COLO668 (cell line): ENCODE measurements around the gene BAIAP2.

ENCODE experiments used
- DNase-seq: peaks from one replicate; lab custom pipeline; 2025; ENCODE audit not compliant: unreplicated experiment; lab: John Stamatoyannopoulos, UW

The BAIAP2 gene

DNA sequence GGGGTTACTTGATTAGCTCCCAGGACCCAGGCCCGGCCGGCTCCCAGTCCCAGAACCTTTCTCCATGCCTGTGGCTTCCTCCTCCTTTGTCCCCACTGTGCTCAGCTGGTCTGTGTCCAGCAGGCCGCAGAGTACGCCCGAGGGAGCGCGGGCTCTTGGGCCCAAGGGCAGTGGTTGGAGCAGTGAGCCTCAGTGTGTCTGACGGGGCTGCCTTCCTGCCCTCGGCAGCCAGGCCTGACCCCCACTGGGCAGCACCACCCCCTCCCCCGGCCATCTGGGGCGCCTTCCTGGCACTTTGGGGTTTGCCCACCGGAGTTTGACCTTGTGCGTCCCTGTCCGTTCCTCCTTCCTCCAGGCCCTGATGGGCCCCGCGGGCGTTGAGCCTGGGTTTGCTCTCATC, 67.9 kb downstream of the BAIAP2 start:
- DNase-seq = no peak

DNA sequence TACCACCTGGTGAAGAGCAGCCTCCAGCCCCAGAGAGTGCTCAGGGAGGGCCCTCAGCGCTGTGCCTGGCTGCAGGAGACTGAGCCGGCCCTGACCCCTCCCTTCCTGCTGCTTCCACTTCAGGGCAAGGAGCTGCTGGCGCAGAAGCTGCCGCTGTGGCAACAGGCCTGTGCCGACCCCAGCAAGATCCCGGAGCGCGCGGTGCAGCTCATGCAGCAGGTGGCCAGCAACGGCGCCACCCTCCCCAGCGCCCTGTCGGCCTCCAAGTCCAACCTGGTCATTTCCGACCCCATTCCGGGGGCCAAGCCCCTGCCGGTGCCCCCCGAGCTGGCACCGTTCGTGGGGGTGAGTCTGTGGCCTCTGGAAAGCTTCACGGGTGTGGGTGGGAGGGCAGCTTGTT, 68.4 kb downstream of the BAIAP2 start:
- no peak for DNase-seq

DNA sequence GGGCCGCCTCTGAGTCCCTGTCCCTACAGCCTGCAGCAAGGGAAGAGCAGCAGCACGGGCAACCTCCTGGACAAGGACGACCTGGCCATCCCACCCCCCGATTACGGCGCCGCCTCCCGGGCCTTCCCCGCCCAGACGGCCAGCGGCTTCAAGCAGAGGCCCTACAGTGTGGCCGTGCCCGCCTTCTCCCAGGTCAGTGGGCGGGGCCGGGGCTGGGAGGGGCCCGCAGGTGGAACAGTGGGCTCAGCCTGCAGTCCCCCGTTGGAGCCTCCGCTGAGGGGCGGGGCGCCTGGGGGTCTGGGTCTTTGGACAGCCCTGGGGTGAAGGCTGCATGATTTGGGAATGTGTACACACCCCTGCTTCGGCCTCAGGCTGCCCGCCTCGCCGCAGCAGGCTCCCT, 71.8 kb downstream of the BAIAP2 start:
- DNase-seq = no peak

DNA sequence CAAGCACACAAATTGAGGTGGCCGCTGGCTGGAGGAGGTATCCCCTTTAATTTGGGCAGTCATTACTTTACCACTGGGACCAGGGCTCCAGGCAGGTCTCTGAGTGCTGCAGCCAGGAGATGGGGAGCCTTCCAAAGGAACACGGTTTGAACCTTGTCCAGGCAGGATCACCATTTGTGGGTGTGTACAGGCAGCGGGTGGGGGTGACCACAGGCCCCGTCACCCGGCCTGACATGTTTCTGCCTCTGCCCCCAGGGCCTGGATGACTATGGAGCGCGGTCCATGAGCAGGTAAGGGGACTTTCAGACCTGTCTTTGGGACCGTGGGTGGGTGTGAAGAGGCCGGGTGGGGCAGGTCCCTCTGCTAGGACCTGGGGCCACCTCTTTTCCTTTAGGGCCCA, 73.3 kb downstream of the BAIAP2 start:
- DNase-seq = no peak

DNA sequence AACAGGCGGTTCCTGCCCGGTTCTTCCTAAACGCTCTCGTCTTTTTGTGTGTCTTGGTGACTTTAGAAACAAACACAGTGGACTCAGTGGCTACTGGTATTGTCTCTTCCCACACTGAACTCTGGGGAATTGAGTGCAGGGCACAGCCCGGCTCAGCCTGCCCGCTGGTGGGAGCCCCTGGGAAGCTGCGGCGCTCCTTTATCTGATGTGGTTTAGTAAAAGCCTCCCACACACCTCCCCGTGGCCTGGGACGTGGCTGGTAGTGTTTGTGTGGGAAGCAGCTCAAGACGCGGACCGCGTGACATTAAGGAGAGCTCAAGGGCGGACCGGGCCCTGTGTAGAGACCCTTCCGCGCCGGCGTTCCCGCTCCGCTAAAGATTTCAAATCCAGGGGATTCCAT, 75.0 kb downstream of the BAIAP2 start:
- DNase-seq = no peak

DNA sequence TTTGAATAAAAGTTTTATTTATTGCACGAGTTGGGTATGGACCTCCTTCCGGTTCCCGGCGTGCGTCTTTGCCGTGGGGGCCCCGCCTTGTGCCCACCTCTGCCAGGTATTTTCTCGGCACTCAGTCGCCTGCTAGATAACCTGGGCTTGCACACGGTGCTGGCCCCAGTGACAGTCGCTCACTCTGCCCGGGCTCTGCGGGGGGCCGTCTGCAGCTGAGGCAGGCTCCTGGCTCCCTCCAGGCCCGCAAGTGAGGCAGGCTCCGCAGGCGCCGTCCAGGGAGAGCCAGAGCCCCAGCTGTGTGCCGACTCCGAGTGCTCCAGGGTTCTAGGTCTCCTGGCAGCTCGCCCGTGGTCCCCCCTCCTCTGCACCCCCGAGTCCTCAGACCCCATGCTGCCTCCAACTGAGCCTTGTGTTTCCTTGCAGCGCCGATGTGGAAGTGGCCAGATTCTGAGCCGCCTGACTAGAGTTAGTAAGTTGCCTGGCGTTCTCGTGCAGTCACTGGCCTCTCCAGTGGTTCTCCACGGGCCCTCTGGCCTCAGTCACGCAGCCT, 75.6 kb downstream of the BAIAP2 start:
- DNase-seq = no peak

DNA sequence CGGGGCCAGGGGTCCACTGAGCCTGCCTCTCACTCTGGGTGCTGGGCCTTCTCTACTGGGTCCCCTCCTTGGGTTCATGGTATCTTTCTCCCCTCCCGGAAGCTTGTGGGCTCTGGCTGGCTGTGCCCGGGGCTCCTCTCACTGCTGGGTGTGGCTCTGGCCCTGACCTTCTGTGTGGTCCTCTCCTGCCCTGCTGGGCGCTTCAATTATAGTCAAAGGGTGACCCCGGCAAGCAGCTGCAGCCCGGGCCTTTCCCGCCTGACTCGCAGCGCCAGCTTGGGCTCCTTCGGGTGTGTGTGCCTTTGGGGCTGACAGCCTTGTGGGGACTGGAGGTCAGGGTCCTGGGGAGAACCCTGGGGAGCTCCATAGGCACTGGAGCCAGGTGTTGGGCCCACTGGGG, 76.1 kb downstream of the BAIAP2 start:
- DNase-seq = no peak

DNA sequence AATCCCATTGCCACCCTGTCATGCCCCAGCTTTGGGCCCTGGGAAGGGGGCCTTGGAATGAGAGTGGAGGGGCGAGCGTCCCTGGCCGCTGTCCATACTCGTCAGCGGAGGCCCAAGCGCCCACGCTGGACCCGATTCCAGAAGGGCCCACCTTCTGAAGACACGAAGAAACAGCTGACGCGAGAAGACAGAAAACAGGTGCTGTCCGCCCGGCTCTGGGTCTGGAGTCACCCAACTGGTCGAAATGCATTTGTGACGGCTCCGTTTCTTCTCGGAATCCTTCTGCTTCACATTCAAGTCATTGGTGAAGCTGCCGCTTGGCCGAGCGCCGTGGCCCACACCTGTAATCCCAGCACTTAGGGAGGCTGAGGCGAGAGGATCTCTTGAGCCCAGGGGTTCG, 77.5 kb downstream of the BAIAP2 start:
- no peak for DNase-seq

DNA sequence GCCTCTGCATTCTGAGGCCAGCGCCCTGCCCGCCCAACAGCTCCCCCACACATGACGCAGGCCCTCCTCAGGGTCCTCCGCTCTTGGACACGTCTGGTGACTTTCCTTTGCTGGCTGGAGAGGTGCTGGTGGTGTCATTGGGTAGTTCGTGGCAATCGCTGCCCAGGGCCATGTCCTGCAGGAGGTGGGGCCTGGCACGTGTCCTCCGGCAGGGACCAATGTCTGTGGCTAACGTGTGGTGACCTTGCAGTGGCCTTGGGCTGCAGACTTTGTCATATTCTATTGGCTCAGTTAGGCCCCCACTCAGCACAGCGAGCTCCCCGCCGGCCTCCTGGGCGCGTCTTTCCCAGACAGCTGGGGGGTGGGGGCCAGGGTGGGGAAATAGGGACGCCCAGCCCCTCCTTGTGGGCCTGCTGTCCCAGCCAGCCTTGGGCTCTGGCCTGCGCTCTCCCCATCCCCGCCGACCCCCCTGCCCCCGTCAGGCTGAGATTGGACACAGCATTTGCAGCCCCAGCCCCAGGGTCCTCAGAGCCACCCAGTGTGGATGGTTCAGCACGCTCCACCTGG, 78.3 kb downstream of the BAIAP2 start:
- no peak for DNase-seq

DNA sequence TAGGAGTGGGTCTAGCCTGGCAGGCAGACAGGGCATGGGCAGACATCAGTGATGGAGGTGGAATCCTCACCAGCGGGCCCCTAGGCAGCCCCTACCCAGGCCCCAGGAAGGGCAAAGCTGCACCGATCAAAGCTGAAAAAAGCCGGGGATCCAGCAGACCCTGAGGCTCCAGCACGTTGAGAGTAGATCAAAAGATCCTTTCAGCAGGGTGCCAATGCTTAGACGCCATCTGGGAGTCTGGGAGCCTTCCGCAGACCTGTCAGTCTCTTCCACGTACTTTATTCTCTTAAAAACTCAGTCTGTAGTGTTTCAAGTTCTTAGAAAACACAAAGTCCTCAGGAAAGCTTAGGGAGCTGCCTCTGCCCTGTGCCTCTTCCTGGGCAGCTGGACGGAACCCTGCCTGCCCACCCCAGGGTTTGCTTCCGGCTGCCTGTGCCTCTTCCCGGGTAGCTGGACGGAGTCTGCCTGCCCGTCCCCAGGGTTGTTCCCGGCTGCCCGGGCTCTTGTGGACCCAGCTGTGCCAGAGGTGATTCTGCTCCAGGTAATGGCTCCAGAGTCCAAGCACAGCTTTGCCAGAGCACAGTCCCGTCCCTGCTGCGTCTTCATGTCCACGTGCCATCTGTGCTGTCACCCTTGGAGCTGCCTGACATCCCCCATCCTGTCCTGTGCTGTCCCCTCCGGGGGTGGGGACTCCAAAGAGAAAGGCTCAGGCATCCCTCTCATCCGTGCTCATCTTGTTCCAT, 79.6 kb downstream of the BAIAP2 start:
- DNase-seq = no peak

DNA sequence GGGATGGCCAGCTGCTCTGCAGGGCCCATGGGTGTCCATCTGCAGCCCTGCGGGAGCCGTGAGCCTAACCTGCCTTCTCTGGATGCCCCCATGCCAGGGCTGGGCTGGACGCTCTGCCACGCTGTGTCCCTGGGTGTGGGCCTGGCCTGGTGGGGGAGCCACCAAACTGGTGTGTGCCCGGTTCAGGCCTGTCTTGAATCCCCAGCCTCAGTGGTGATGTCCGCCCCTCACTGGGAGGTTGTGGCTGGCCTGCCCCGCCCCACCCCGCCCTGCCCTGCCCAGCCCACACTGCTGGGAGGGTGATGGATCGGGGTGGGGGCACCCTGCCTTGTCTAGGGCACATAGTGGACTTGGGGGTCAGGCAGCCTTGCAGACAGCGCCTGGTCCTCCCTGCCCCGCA, 80.3 kb downstream of the BAIAP2 start:
- no peak for DNase-seq

DNA sequence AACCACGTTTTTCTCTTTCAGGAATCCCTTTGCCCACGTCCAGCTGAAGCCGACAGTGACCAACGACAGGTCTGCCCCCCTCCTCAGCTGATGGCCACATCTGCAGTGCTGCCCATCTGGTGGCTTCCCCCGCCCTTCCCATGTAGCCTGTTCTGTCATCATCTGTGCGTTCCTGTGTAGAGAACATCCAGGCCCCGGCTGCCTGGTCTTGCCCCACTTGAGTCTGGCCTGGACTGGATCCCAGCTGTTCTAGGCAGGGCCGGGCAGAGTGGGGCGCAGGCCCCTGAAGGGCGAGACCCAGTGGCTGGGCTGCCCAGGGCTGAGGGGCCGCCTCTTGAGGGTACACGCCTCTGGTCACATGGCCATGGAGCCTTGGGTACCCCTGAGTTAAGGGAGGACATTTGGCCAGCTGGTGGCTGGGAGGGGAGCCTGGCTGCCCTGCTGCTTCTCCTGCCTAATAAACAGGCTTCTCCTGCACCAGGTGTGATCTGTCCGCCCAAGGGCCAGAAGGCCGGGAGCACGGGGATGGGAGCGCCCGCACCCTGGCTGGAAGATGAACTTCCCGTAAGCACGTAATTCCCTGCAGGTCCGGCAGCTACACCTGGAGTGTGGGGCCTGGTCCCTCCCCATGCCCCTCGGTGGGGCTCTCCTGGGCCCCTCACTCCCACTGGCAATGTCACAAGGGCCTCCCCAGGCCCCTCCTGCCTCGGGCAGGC, 81.0 kb downstream of the BAIAP2 start:
- peak; percentile 30 for DNase-seq

DNA sequence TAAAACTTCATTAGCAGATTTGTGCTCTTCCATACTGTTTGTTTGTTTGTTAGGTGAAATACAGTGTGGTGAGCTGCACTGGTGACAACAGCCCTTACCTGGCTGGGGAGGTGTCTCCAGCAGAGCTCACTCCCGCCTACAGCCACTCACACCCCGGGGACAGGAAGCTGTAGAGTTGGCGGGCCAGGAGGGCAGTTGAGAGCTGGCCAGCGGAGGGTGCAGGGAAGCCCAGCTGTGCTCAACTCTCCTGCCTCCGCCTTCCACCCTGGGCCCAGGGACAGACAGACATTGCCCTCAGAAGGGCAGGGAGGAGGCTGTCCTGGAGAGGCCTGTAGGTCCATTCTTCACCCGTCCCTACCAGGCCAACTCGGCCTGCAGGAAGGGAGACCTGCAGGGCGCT, 81.8 kb downstream of the BAIAP2 start:
- DNase-seq = peak; percentile 10

DNA sequence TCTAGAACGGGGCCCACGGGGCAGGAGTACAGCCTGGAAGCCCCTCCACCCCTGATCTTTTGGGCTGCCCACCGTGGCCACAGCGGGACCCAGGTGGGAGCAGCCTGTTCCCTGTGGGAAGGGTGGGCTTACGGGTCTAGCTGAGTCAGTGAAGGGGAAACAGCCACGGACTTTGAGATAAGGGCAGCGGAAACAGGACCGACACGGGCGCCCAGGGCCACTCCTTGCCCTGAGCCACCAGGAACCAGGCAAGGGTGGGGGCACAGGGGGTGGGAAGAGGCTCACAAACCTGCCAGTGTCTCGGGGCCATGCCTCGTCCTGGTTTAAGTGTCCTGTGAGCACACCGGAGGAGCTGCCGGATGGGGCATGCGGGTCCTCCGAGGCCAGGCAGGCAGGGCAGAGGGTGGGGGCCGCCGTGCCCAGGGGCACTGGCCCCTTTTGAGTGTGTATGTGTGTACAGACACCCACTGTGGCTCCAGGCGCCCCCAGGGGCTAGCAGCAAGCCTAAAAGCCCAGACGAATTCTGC, 82.8 kb downstream of the BAIAP2 start:
- DNase-seq = no peak

DNA sequence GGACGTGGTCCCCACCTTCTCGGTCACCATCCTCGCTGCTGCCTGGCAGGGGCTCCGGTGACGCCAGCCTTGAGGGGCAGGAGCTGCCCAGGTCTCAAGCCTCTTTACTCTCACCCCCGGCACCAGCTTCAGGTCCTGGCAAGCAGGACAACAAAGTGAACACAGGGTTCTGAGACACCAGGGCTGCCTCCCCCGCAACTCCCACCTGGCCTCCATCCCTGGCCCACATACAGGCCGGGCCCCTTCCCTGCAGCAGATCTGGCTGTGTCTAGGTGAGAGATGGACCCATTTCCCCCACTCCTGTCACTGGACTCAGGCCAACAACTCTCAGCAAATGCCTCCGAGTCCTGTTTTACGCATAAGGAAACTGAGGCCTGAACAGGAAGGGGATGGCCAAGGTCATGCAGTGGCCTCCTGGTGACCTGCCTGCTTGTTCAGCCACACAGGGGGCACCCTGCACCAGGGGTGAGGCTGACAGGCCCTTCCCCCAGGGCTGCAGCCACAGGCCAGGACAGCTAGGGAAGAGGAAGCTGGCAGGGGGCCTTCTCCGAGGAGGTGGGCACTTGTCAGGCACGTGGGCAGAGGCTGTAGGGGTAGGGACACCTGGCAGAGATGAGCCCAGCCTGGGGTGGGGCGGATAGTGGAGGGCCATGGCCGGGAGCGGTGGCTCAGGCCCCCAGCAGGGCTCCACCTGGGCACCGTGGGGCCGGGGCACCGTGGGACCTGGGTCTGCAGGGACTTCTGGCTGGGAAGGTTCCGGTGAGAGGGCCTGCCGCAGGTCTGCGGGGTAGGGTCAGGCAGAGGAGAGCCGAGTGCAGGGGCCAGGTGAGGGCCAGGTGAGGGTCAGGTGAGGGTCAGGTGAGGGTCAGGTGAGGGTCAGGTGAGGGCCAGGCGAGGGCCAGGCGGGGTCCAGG, 83.6 kb downstream of the BAIAP2 start:
- DNase-seq = no peak

DNA sequence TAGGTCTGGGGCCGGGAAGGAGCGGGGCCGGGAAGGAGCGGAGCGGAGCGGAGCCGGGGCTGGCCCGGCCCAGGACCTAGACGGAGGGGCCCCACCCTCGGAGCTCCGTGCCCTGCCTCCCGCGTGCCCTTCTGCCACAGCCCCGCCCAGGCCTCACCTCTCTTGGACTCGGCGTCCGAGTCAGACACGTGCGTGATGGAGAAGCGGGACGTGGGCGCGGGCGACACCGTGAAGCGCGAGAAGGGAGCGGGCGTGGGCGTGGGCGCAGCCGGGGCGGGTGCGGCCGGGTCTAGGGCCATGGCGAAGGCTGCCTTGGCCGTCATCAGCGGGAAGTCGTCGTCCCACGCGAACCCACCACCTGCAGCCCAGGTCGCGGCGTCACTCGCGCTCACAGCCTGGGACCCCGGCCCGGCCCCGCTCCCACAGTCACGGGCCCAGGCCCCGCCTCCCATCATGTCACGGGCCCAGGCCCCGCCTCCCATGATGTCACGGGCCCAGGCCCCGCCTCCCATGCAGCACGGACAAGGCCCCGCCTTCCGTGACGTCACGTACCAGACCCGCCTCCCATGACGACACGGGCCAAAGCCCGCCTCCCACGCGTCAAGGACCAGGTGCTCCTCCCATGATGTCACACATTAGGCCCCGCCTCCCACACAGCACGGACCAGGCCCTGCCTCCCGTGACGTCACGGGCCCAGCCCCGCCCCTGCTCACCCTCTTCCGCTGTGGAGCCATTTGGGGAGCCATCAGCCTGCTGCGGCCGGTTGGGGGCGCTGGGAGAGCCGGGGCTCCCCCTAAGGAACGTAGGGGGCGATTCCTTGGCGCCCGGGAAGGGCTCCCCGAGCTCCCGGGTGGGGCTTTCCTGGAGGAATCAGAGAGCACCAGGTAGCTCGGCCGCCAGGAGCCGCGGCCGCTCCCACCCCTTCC, 84.5 kb downstream of the BAIAP2 start:
- DNase-seq = peak; percentile 53

DNA sequence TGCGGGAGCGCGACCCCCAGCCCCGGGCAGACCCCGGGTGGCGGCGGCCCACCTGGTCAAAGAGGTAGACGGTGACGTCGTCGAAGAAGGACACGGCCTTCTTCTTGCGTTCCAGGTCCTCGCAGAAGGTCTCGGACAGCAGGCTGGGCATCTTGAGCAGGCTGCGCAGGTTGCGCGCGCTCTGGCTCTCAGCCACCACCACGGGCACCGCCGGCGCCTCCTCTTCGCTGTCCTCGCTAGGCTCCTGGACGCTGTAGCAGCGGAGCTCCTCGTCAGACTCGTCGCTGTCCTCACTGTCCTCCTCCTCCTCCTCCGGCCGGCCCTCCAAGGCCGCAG, 85.2 kb downstream of the BAIAP2 start:
- no peak for DNase-seq

DNA sequence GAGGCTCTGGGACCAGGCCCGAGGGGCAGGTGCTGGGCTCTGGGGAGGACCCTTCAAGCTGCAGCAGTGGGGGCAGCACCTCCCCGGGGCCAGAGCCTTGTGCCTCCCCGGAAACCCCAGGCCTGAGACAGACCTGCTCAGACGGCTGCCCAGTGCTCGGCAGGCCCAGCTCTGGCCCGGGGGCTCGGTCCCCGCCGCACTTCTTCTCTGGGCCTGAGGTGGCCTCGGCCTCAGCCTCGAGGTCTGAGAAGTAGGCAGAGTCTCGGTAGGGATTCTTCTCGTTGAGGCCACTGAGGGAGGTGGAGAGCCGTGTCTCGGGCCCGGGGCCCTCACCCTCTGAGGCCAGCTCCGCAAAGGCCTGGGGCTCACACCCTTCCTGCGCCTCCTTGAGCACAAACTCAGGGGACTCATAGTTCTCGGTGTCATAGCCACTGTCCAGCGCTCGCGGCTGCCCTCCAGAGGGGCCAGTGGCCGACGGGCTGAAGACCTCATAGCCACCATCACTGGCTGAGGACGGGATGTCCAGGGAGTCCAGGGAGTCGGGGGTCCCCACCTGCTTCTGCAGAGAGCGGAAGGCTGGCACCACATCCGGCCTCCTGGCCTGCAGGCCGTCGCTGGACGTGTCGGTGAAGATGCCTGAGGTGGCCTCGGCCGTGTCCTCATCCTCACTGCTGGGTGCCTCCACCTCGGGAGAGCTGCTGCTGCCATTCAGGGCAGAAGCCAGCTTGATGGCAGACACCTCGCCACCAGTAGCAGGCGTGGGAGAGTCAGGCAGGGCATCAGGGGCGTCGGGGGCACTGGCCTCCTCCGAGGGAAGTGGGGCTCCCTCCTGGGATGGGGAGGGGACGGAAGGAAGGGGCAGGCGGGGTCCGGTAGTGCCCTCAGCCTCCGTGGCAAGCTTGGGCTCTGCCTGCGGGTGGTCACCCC, 86.0 kb downstream of the BAIAP2 start:
- no peak for DNase-seq
